Fibroblast of lung (primary cell): Measurements from ENCODE around the gene MLLT6.

ENCODE experiments used
- EZH2 ChIP-seq: IDR thresholded peaks from 2 replicates; pipeline ENCODE4 v1.5.1; 2012; ENCODE audit warnings: low read length, control low read depth, mild to moderate bottlenecking; ENCODE audit errors: missing control alignments
- TF ChIP-seq, protein P1 (sequence below), 2 donors: IDR thresholded peaks in 1 of 2; conservative IDR thresholded peaks in 1 of 2; 1 replicate in 1 of 2; 2 replicates in 1 of 2; pipeline ENCODE4 v1.5.1; 2011 to 2012; ENCODE audit warnings: low read length in 2 of 2, control low read depth in 1 of 2, inconsistent platforms in 1 of 2, low read depth in 1 of 2, mild to moderate bottlenecking in 1 of 2

DNA sequence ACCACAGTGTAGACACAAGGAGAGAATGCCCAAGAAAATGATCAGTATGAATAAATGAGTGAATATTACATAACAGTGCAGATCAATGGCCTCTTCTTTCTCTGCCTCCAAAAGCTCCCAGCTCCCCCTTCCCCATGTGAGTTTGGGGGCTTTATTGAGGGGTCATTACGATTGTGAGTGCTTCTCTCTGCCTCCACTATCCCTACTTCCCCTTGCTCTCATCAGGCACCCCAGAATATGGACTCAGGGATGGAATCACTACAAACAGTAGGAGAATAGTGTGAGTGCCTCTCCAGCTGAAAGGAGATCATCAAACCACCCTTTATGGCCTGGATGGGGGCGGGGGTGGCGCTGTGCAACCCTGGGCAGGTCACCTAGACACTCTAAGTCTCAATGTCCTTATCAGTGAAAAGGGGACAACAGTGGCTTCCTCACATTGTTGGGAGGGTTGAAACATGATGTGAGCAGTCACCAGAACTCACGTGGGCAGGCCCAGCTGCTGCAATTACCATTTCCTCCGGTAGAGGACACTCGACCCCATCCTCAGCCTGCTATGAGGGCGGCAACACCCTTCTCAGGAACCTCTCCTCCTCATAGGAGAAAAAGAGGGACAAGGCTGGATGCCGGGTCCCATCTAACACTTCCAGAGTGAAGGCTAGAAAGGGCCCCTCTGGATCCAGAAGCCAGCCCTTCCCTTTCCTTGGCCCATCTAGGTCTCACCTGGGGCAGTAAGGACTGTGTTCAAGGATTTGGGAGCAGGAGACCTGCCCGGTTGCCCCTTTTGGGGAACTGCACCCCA is 28.2 kb upstream of the MLLT6 start:
- TF ChIP-seq, protein P1, sequence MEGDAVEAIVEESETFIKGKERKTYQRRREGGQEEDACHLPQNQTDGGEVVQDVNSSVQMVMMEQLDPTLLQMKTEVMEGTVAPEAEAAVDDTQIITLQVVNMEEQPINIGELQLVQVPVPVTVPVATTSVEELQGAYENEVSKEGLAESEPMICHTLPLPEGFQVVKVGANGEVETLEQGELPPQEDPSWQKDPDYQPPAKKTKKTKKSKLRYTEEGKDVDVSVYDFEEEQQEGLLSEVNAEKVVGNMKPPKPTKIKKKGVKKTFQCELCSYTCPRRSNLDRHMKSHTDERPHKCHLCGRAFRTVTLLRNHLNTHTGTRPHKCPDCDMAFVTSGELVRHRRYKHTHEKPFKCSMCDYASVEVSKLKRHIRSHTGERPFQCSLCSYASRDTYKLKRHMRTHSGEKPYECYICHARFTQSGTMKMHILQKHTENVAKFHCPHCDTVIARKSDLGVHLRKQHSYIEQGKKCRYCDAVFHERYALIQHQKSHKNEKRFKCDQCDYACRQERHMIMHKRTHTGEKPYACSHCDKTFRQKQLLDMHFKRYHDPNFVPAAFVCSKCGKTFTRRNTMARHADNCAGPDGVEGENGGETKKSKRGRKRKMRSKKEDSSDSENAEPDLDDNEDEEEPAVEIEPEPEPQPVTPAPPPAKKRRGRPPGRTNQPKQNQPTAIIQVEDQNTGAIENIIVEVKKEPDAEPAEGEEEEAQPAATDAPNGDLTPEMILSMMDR (conservative IDR thresholded peaks at IDR 0.05 in 1 of 2, IDR thresholded peaks at IDR 0.05 in 1 of 2; ENCODE audit: low read depth in 1 of 2, low read length in 2 of 2): peak; percentile 96 to 99
- no peak for TF ChIP-seq EZH2
